Subcutaneous adipose tissue (tissue), 4 donors: ENCODE data around the gene CCER1. TPM values are rescaled to one million over a fixed set of nuclear protein-coding genes. Genes with fewer than 3 reads are reported as not detected.

ENCODE experiments used
- CTCF ChIP-seq: fragments of 450-650 bp; IDR thresholded peaks from one replicate; pipeline ENCODE4 v1.5.1; 2016; ENCODE audit warnings: low read depth, mild to moderate bottlenecking, control low read depth, antibody characterized with exemption, moderate library complexity
- total RNA-seq, 4 donors: library from RNA; depleted of rRNA; stranded (reverse); fragments of >200 nt; gene quantifications; one replicate each; pipeline ENCODE4 v1.1.0, GENCODE V29; 2016

CCER1 gene
- total RNA-seq, 4 donors from 2014 or later, result not detected

- no peak for TF ChIP-seq CTCF
These were observed 35.6 kb upstream of the CCER1 start for GRCh38 chr12:90990611-90991010.

GRCh38 chr12:90989686-90990111 lies 34.7 kb upstream of the CCER1 start:
- no peak for TF ChIP-seq CTCF

- no peak for TF ChIP-seq CTCF
These were observed 32.5 kb upstream of the CCER1 start for GRCh38 chr12:90987520-90987919.

- no peak for TF ChIP-seq CTCF
These were observed 32.1 kb upstream of the CCER1 start for GRCh38 chr12:90987101-90987500.

- TF ChIP-seq CTCF, result no peak
These were observed 29.1 kb upstream of the CCER1 start for GRCh38 chr12:90984114-90984513.

GRCh38 chr12:90982170-90982569 lies 27.2 kb upstream of the CCER1 start:
- no peak for TF ChIP-seq CTCF

- TF ChIP-seq CTCF, result no peak
These were observed 25.0 kb upstream of the CCER1 start for GRCh38 chr12:90979951-90980350.
